Retinal pigment epithelial cell (primary cell): ENCODE results near the gene RAP1GDS1.

Experiments used
- DNase-seq: peaks from one replicate; pipeline ENCODE4 v3.0.0-alpha.2; 2010; ENCODE audit warnings: low read depth
- H3K4me3 ChIP-seq: 2 replicates; pipeline ENCODE4 v1.5.1; 2011; ENCODE audit warnings: mild to moderate bottlenecking, low read length, control low read depth, moderate library complexity
- TF ChIP-seq, protein P1 (sequence below): conservative IDR thresholded peaks from 2 replicates; pipeline ENCODE4 v1.5.1; 2011; ENCODE audit warnings: low read depth, low read length, control low read depth, inconsistent platforms

Gene RAP1GDS1

DNA sequence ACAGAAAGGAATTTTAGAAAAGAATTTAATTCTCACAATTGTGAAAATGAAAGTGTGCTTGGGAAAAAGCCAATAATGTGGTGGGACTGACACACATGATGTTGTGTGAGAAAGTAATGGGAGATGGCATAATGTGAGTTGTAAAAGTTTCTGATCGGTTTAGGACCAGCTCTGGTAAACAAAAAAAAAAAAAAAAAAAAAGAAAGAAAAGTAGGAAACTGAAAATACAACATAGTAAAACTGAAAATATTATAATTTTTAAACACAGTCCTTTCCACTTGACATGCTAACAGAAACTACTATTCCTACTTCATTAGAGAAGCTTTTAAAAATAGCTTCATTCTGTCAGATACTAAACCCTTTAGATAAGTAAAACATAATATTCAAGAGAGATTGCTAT lies 28.2 kb downstream of the RAP1GDS1 start:
- TF ChIP-seq, protein P1, sequence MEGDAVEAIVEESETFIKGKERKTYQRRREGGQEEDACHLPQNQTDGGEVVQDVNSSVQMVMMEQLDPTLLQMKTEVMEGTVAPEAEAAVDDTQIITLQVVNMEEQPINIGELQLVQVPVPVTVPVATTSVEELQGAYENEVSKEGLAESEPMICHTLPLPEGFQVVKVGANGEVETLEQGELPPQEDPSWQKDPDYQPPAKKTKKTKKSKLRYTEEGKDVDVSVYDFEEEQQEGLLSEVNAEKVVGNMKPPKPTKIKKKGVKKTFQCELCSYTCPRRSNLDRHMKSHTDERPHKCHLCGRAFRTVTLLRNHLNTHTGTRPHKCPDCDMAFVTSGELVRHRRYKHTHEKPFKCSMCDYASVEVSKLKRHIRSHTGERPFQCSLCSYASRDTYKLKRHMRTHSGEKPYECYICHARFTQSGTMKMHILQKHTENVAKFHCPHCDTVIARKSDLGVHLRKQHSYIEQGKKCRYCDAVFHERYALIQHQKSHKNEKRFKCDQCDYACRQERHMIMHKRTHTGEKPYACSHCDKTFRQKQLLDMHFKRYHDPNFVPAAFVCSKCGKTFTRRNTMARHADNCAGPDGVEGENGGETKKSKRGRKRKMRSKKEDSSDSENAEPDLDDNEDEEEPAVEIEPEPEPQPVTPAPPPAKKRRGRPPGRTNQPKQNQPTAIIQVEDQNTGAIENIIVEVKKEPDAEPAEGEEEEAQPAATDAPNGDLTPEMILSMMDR: no peak
- DNase-seq: no peak
- H3K4me3 ChIP-seq: no peak overlapping the region

DNA sequence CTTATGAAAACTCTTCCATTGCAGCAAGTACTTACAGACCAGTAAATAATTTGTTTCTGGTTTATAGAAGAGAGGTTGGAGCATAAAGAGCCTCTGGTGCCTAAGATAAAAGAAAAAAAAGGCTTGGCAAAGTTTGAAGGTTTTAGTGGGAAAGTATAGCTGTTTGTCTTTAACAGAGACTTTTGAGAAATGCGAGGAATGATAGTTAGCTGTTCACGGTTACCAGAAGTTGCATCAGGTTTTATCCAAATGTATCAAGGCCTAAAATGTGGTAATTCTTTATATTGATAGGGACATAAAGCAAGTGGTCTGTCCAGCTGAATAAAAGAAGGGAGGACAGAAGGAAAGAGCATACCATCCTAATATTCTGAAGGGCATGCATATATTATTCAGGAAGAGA lies 29.3 kb downstream of the RAP1GDS1 start:
- DNase-seq: peak; percentile 2

DNA sequence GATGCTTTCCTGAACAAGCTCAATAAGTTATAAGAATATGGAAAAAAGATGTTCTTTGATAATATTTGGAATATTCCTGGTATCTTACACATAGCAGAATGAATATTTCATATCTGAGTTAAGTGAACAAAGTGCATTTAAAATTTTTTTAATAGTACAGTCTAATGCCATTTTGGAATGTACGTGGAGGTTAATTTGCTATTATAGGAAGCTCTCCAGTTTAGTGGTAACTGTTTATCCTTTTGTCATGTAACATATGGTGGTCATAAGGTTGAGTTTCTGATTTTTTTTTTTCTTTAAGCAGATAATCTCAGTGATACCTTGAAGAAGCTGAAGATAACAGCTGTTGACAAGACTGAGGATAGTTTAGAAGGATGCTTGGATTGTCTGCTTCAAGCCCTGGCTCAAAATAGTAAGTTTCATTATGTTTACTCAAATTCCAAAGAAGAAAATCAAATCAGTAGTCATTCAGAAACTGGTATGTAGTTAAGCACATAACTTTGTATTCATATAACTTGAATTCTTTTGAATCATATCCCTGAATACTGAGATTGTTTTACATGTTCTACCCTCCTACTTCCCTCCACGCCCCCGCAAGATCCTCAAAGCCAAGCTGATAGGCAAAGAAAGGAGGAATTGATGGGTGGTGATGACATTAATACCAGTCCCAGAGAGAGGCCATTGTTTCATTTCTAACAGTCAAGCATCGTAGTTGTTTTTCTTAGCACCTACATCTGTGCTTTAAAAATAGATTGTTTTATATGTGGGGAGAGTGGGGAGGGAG lies 32.1 kb downstream of the RAP1GDS1 start:
- DNase-seq: no peak
- no peak overlapping the region for H3K4me3 ChIP-seq

More for the DNA sequence above, 29.3 kb downstream of the RAP1GDS1 start:
- H3K4me3 ChIP-seq: no peak overlapping the region
- TF ChIP-seq, protein P1: no peak

DNA sequence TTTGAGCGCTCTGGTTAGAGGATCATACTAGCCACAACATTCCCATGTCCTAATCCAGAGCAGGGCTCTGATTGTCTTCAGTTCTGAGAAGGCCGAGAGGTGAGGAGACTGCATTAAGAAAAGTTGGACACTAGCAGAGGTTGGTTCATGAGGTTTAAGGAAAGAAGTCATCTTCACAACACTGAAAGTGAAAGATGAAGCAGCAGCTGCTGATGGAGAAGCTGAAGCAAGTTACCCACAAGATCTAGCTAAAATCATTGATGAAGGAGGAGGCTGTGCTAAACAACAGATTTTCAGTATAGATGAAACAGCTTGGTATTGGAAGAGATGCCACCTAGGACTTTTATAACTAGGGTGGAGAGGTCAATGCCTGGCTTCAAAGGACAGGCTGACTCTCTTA lies 36.8 kb downstream of the RAP1GDS1 start:
- no peak overlapping the region for H3K4me3 ChIP-seq
- DNase-seq: no peak
- TF ChIP-seq, protein P1: no peak

More for the DNA sequence above, 32.1 kb downstream of the RAP1GDS1 start:
- TF ChIP-seq, protein P1: no peak

DNA sequence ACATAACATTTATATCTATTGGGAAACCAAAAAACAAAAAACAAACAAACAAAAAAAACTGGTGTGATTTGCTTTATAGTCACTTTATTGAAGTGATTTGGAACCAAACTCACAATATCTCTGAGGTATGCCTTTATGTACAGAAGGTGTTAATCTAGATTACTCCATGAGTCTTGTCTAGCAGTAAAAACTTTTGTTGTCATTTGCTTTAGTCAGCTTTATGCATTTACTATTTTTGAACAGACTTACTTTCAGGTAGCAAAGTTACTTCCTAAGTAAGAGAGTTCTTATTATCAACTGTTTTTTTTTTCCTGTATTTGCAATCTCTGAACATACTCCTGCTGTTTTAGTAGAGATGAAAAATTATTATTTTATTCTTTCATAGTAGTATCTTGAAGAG lies 39.5 kb downstream of the RAP1GDS1 start:
- H3K4me3 ChIP-seq: no peak overlapping the region
- TF ChIP-seq, protein P1: no peak
- DNase-seq: no peak

DNA sequence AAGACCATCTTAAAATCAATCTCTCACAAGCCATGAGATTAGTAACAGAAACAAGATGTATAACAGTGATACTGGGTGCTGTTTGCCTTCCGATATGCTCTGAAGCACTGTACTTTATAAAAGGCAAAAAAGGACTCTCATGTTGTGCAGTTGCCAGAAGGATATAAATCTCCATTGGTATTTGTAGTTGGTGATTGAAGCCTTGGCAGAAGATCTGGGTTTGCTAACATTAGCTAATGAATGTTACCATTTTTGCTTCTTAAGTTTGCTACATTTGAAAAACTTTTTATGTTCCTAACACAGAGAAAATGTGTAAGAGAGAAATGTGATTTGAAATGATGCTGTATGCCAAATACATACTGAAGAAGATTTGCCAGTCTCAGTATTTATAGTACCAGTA lies 44.4 kb downstream of the RAP1GDS1 start:
- H3K4me3 ChIP-seq: no peak overlapping the region
- DNase-seq: no peak
- TF ChIP-seq, protein P1: no peak

DNA sequence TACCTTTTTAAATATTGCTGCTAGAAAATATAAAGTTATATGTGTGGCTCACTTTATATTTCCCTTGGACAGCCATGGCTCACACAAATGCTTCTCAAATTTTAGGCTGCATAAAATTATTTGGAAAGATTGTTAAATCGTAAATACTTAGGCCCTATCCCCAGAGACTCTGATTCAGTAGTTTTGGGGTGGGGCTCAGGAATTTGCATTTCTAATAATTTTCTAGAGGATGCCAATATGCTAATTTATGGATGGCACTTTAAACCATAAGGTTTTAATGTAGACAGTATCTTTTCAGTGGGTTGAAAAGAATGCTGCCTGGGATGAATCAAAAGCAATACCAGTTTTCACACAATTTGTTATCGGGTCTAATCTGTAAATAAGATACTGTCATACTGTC lies 49.7 kb downstream of the RAP1GDS1 start:
- TF ChIP-seq, protein P1: no peak

More for the DNA sequence above, 49.7 kb downstream of the RAP1GDS1 start:
- H3K4me3 ChIP-seq: no peak overlapping the region
- DNase-seq: no peak
